Peyer's patch (tissue), 4 donors: ENCODE results near the gene CTSO.

ENCODE experiments used
- CTCF ChIP-seq, 6 experiments: fragments of 450-650 bp in 4 of 6; fragments of 200-600 bp in 2 of 6; sonication (generic) in 1 of 6; IDR thresholded peaks; one replicate each; pipeline ENCODE4 v1.5.1; 2017 to 2019; ENCODE audit warnings: antibody characterized with exemption in 6 of 6, mild to moderate bottlenecking in 3 of 6, moderate library complexity in 1 of 6
- POLR2A ChIP-seq, 2 donors: fragments of 450-650 bp; IDR thresholded peaks; one replicate each; pipeline ENCODE4 v1.5.1; 2017; ENCODE audit warnings: antibody characterized with exemption in 2 of 2, mild to moderate bottlenecking in 2 of 2, moderate library complexity in 2 of 2

- TF ChIP-seq CTCF (IDR thresholded peaks at IDR 0.05) (no peak), POLR2A (IDR thresholded peaks at IDR 0.05) (no peak)
These were observed 50.2 kb downstream of the CTSO start, which contains the start of gene TDO2 for GRCh38 chr4:155903453-155903852.
